Measurements from ENCODE around the gene TLR6. TPM values are rescaled to one million over a fixed set of nuclear protein-coding genes. Genes with fewer than 3 reads are reported as not detected.
A peak's percentile ranks its signal among the peaks of the same experiment; 100 is the strongest.
"Not testable (repeated sequence)": the region's sequence is repeated elsewhere in the genome, so short reads cannot be mapped to it uniquely, and the experiment has no call there.

TLR6 gene
- total and polyA plus RNA-seq, 4 donors = 0.26 to 2.1 (median 1.3) TPM

DNA sequence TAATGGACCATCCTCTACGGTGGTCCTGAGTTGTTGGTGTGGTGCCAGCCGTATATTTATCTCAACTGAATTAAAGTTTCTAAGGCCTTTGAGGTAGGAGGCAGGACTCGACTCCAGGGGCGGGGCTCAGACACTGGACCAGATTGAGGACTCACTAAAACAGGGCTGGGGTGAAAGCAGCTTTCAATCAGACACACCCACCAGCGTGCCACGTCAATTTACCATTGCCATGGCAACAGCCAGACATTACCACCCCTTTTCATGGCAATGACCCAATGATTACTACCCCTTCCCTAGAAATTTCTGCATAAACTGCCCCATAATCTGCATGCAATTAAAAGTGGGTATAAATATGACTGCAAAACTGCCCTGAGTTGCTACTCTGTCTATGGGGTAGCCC is 45.3 kb downstream of the TLR6 start:
- no peak overlapping the region for H3K4me3 ChIP-seq (ENCODE audit: low read depth in 1 of 3, low read length in 3 of 3)
- H3K9me3 ChIP-seq (ENCODE audit: control insufficient read depth in 4 of 4, low read length in 3 of 4) = no peaks in the 10 kb centered on the region
- H3K9ac ChIP-seq (ENCODE audit: low read depth in 1 of 2, low read length in 2 of 2) = no peak overlapping the region
- H3K4me1 ChIP-seq (ENCODE audit: control insufficient read depth in 4 of 4, insufficient read depth in 4 of 4, low read length in 3 of 4) = no peaks in the 10 kb centered on the region
- no peak for DNase-seq (ENCODE audit: low spot score)
- H3K27ac ChIP-seq (ENCODE audit: low read depth in 1 of 2, low read length in 2 of 2) = no peak overlapping the region
- H3K27me3 ChIP-seq (ENCODE audit: control insufficient read depth in 4 of 4, insufficient read depth in 4 of 4, low read length in 3 of 4) = no peaks in the 10 kb centered on the region
- WGBS = 91% methylated on average over 6 of the region's 6 CpGs
- TF ChIP-seq GABPA (IDR thresholded peaks at IDR 0.05 in 1 of 2, conservative IDR thresholded peaks at IDR 0.05 in 1 of 2) (no peak), FOXA2 (IDR thresholded peaks at IDR 0.05) (no peak), YY1 (IDR thresholded peaks at IDR 0.05) (no peak), SP1 (IDR thresholded peaks at IDR 0.05) (no peak)
- TF ChIP-seq, protein P1, sequence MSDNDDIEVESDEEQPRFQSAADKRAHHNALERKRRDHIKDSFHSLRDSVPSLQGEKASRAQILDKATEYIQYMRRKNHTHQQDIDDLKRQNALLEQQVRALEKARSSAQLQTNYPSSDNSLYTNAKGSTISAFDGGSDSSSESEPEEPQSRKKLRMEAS (IDR thresholded peaks at IDR 0.05) = no peak
- TF ChIP-seq, protein P2, sequence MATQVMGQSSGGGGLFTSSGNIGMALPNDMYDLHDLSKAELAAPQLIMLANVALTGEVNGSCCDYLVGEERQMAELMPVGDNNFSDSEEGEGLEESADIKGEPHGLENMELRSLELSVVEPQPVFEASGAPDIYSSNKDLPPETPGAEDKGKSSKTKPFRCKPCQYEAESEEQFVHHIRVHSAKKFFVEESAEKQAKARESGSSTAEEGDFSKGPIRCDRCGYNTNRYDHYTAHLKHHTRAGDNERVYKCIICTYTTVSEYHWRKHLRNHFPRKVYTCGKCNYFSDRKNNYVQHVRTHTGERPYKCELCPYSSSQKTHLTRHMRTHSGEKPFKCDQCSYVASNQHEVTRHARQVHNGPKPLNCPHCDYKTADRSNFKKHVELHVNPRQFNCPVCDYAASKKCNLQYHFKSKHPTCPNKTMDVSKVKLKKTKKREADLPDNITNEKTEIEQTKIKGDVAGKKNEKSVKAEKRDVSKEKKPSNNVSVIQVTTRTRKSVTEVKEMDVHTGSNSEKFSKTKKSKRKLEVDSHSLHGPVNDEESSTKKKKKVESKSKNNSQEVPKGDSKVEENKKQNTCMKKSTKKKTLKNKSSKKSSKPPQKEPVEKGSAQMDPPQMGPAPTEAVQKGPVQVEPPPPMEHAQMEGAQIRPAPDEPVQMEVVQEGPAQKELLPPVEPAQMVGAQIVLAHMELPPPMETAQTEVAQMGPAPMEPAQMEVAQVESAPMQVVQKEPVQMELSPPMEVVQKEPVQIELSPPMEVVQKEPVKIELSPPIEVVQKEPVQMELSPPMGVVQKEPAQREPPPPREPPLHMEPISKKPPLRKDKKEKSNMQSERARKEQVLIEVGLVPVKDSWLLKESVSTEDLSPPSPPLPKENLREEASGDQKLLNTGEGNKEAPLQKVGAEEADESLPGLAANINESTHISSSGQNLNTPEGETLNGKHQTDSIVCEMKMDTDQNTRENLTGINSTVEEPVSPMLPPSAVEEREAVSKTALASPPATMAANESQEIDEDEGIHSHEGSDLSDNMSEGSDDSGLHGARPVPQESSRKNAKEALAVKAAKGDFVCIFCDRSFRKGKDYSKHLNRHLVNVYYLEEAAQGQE (IDR thresholded peaks at IDR 0.05) = no peak
- no peaks in the 10 kb centered on the region for H3K36me3 ChIP-seq (ENCODE audit: control insufficient read depth in 4 of 4, insufficient read depth in 3 of 4, low read depth in 1 of 4, low read length in 3 of 4)

- not testable (repeated sequence) for H3K9me3 ChIP-seq (ENCODE audit: control insufficient read depth in 4 of 4, low read length in 3 of 4); H3K27me3 ChIP-seq (ENCODE audit: control insufficient read depth in 4 of 4, insufficient read depth in 4 of 4, low read length in 3 of 4); DNase-seq (ENCODE audit: low spot score); H3K27ac ChIP-seq (ENCODE audit: low read depth in 1 of 2, low read length in 2 of 2); H3K36me3 ChIP-seq (ENCODE audit: control insufficient read depth in 4 of 4, insufficient read depth in 3 of 4, low read depth in 1 of 4, low read length in 3 of 4); H3K4me3 ChIP-seq (ENCODE audit: low read depth in 1 of 3, low read length in 3 of 3); H3K9ac ChIP-seq (ENCODE audit: low read depth in 1 of 2, low read length in 2 of 2)
- 94% methylated on average over 29 of the region's 29 CpGs for WGBS
- H3K4me1 ChIP-seq (ENCODE audit: control insufficient read depth in 4 of 4, insufficient read depth in 4 of 4, low read length in 3 of 4) = peaks cover 0 to 17% (median 6%) of the 10 kb centered on the region in 4 donors
These were observed 49.2 kb downstream of the TLR6 start for GRCh38 chr4:38807462-38807861.

DNA sequence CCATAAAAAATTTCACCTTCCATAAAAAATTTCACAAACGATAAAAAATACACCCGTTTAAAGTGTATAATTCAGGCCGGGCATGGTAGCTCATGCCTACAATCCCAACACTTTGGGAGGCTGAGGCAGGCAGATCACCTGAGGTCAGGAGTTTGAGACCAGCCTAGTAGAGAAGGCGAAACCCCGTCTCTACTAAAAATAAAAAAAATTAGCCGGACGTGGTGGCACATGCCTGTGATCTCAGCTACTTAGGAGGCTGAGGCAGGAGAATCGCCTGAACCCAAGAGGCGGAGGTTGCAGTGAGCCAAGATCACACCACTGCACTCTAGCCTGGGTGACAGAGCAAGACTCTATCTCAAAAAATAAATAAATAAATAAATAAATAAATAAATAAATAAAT is 50.4 kb downstream of the TLR6 start:
- Histone ChIP-seq H3K27ac (ENCODE audit: low read depth in 1 of 2, low read length in 2 of 2) (peak overlapping the region in 1 of 2 donors; percentile 43), H3K4me1 (ENCODE audit: control insufficient read depth in 4 of 4, insufficient read depth in 4 of 4, low read length in 3 of 4) (peaks cover 0 to 17% (median 6%) of the 10 kb centered on the region in 4 donors)
- DNase-seq (ENCODE audit: low spot score); H3K4me3 ChIP-seq (ENCODE audit: low read depth in 1 of 3, low read length in 3 of 3); H3K36me3 ChIP-seq (ENCODE audit: control insufficient read depth in 4 of 4, insufficient read depth in 3 of 4, low read depth in 1 of 4, low read length in 3 of 4); H3K9me3 ChIP-seq (ENCODE audit: control insufficient read depth in 4 of 4, low read length in 3 of 4); H3K9ac ChIP-seq (ENCODE audit: low read depth in 1 of 2, low read length in 2 of 2); H3K27me3 ChIP-seq (ENCODE audit: control insufficient read depth in 4 of 4, insufficient read depth in 4 of 4, low read length in 3 of 4): not testable (repeated sequence)
- WGBS = 86% methylated on average over 9 of the region's 9 CpGs

DNA sequence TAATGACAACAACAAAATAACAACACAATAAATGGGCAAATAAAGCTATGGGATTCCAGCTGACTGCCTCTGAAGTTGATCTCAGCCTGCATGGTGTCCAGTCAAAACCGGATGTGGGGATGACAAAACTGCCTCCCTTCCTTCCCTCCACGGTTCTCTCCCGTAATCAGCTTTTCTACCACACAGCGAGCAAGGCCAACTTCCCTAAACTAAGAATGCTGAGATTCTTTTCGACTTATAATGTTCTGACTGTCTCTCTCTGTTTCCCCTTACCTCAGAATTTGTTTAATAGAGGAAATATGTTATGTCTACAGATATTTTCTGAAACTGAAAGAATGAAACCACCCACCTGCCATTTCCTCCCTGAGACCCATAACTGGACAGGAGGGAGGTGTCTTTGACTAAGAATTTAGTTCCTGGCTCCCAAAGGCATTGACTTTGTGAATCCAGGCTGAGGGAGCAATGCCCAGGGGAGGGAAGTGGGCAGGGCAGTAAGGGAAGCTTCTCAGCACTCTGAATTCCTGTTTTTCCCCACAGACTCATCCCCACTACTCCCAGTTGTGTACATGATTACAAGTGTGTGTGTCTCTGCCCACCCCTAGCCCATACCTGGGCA is 51.0 kb downstream of the TLR6 start:
- H3K36me3 ChIP-seq (ENCODE audit: control insufficient read depth in 4 of 4, insufficient read depth in 3 of 4, low read depth in 1 of 4, low read length in 3 of 4) = peaks cover 0 to 2% (median under 1%) of the 10 kb centered on the region in 4 donors
- no peak overlapping the region for H3K4me3 ChIP-seq (ENCODE audit: low read depth in 1 of 3, low read length in 3 of 3)
- no peaks in the 10 kb centered on the region for H3K9me3 ChIP-seq (ENCODE audit: control insufficient read depth in 4 of 4, low read length in 3 of 4)
- H3K4me1 ChIP-seq (ENCODE audit: control insufficient read depth in 4 of 4, insufficient read depth in 4 of 4, low read length in 3 of 4) = peaks cover 0 to 17% (median 6%) of the 10 kb centered on the region in 4 donors
- no peak for DNase-seq (ENCODE audit: low spot score)
- H3K27me3 ChIP-seq (ENCODE audit: control insufficient read depth in 4 of 4, insufficient read depth in 4 of 4, low read length in 3 of 4) = no peaks in the 10 kb centered on the region
- no peak overlapping the region for H3K9ac ChIP-seq (ENCODE audit: low read depth in 1 of 2, low read length in 2 of 2)
- H3K27ac ChIP-seq (ENCODE audit: low read depth in 1 of 2, low read length in 2 of 2) = peak overlapping the region; percentile 43 to 62
- WGBS = 78% methylated on average over 5 of the region's 5 CpGs
- TF ChIP-seq YY1 (IDR thresholded peaks at IDR 0.05) = no peak
- TF ChIP-seq RAD21 (IDR thresholded peaks at IDR 0.05) = no peak
- no peak for TF ChIP-seq TAF1 (conservative IDR thresholded peaks at IDR 0.05)
- TF ChIP-seq FOXA2 (IDR thresholded peaks at IDR 0.05) = no peak
- TF ChIP-seq, protein P3, sequence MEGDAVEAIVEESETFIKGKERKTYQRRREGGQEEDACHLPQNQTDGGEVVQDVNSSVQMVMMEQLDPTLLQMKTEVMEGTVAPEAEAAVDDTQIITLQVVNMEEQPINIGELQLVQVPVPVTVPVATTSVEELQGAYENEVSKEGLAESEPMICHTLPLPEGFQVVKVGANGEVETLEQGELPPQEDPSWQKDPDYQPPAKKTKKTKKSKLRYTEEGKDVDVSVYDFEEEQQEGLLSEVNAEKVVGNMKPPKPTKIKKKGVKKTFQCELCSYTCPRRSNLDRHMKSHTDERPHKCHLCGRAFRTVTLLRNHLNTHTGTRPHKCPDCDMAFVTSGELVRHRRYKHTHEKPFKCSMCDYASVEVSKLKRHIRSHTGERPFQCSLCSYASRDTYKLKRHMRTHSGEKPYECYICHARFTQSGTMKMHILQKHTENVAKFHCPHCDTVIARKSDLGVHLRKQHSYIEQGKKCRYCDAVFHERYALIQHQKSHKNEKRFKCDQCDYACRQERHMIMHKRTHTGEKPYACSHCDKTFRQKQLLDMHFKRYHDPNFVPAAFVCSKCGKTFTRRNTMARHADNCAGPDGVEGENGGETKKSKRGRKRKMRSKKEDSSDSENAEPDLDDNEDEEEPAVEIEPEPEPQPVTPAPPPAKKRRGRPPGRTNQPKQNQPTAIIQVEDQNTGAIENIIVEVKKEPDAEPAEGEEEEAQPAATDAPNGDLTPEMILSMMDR (IDR thresholded peaks at IDR 0.05; ENCODE audit: low read depth, low read length, missing input control) = no peak
- TF ChIP-seq GABPA (IDR thresholded peaks at IDR 0.05 in 1 of 2, conservative IDR thresholded peaks at IDR 0.05 in 1 of 2) = no peak
- no peak for TF ChIP-seq NR2F2 (IDR thresholded peaks at IDR 0.05)
- TF ChIP-seq RXRA (IDR thresholded peaks at IDR 0.05) = no peak
- TF ChIP-seq, protein P4, sequence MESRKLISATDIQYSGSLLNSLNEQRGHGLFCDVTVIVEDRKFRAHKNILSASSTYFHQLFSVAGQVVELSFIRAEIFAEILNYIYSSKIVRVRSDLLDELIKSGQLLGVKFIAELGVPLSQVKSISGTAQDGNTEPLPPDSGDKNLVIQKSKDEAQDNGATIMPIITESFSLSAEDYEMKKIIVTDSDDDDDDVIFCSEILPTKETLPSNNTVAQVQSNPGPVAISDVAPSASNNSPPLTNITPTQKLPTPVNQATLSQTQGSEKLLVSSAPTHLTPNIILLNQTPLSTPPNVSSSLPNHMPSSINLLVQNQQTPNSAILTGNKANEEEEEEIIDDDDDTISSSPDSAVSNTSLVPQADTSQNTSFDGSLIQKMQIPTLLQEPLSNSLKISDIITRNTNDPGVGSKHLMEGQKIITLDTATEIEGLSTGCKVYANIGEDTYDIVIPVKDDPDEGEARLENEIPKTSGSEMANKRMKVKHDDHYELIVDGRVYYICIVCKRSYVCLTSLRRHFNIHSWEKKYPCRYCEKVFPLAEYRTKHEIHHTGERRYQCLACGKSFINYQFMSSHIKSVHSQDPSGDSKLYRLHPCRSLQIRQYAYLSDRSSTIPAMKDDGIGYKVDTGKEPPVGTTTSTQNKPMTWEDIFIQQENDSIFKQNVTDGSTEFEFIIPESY (IDR thresholded peaks at IDR 0.05) = no peak
- no peak for TF ChIP-seq ATF3 (IDR thresholded peaks at IDR 0.05)
- no peak for TF ChIP-seq EGR1 (IDR thresholded peaks at IDR 0.05; ENCODE audit: low read depth in 2 of 2)
- no peak for TF ChIP-seq HNF4G (IDR thresholded peaks at IDR 0.05)
- no peak for TF ChIP-seq JUND (IDR thresholded peaks at IDR 0.05)
